Tibial artery (tissue), 4 donors: ENCODE data around the gene SSBP2.

Experiments
- DNase-seq, 2 donors: peaks; one replicate each; pipeline ENCODE4 v3.0.0-alpha.2; 2019
- H3K27ac ChIP-seq, 2 donors: fragments of 200-600 bp; sonication (generic) in 1 of 2; 1 replicate in 1 of 2; 2 replicates in 1 of 2; pipeline ENCODE4 v1.5.1; 2018 to 2019; ENCODE audit warnings: mild to moderate bottlenecking in 1 of 2
- H3K27me3 ChIP-seq, 2 donors: fragments of 200-600 bp; sonication (generic) in 1 of 2; one replicate each; pipeline versions ENCODE4 v1.5.1 to v1.6.0; 2016 to 2019
- H3K36me3 ChIP-seq, 3 donors: fragments of 200-600 bp; sonication (generic) in 2 of 3; one replicate each; pipeline ENCODE4 v1.5.1; 2016 to 2019; ENCODE audit warnings: mild to moderate bottlenecking in 2 of 3
- H3K4me1 ChIP-seq, 4 donors: fragments of 200-600 bp; sonication (generic) in 2 of 4; 1 replicate in 3 of 4; 2 replicates in 1 of 4; pipeline ENCODE4 v1.5.1; 2016 to 2019
- H3K4me3 ChIP-seq, 2 donors: fragments of 200-600 bp; sonication (generic) in 1 of 2; 1 replicate in 1 of 2; 2 replicates in 1 of 2; pipeline ENCODE4 v1.5.1; 2018 to 2019; ENCODE audit warnings: mild to moderate bottlenecking in 2 of 2
- H3K9me3 ChIP-seq, 3 donors: fragments of 200-600 bp; sonication (generic) in 1 of 3; one replicate each; pipeline ENCODE4 v1.5.1; 2016 to 2019
- CTCF ChIP-seq, 2 experiments: fragments of 200-600 bp in 1 of 2; fragments of 450-650 bp in 1 of 2; IDR thresholded peaks; one replicate each; pipeline ENCODE4 v1.5.1; 2017 to 2019; ENCODE audit warnings: antibody characterized with exemption in 2 of 2, mild to moderate bottlenecking in 1 of 2, moderate library complexity in 1 of 2
- intact Hi-C: fragments of 100-400 bp; cut with DNase I; formaldehyde crosslinking; loops from one replicate; pipeline ENCODE4 v1.15.0; 2023; ENCODE audit warnings: low total_unique reads

SSBP2 gene

GRCh38 chr5:81750308-81751008 lies 439 bp downstream of the SSBP2 start:
- Histone ChIP-seq H3K4me1 (peaks cover 0 to 78% (median 41%) of the 10 kb centered on the region in 4 donors), H3K27ac (peak overlapping the region; percentile 95 to 98), H3K4me3 (peak overlapping the region; percentile 94 to 99), H3K36me3 (no peaks in the 10 kb centered on the region), H3K9me3 (no peaks in the 10 kb centered on the region), H3K27me3 (no peaks in the 10 kb centered on the region)
- intact Hi-C loops: loop anchor here (1.0 to 10.0 kb wide), 3 partner anchors 37 to 224 kb away; partner anchors contain the start of gene ATG10
- DNase-seq: no peak
- TF ChIP-seq CTCF (IDR thresholded peaks at IDR 0.05): no peak

DNA sequence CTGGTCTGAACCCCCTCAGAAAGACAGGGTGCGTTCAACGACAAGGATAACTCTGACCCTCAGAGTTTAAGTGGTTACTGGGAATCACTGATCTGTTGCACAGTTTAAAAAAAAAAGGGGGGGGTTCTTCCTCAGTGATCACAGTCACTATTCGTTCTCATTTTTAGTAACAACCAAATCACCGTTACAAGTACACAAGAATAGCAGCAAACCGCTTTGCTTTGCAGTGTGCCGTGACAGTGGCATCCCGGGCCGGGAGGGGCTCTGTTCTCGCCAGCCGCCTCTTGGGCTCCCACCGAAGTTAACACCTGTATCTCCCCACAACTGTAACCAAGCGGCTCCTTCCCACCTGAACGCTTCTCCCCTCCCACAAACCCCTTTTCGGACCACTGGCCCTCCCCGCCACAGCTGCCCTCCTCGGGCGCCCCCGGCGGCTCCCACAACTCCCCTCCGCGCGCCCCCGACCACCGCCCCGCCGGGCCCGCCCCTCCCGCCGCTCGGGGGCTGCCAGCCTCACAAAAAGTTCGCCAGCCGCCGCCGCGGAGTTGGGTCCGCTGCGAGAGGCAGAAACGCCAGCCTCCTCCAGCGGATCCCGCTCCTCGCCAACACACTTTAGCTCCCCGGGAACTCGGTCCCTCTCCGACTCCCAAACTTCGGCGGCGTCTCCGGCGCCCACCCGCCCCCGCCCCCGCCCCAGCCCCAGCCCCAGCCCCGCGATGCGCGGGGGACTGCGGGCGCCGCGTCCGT lies 1.2 kb downstream of the SSBP2 start:
- Histone ChIP-seq H3K4me1 (peaks cover 0 to 78% (median 37%) of the 10 kb centered on the region in 4 donors), H3K36me3 (no peaks in the 10 kb centered on the region), H3K4me3 (peak overlapping the region; percentile 94 to 99), H3K27ac (peak overlapping the region; percentile 95 to 98), H3K27me3 (no peaks in the 10 kb centered on the region), H3K9me3 (no peaks in the 10 kb centered on the region)
- TF ChIP-seq CTCF (IDR thresholded peaks at IDR 0.05): no peak
- intact Hi-C loops: loop anchor here (2.0 to 10.0 kb wide), 4 partner anchors 38 to 325 kb away; partner anchors contain the start of gene ATG10
- DNase-seq: peak; percentile 55 to 70

GRCh38 chr5:81749192-81749560 lies 1.7 kb downstream of the SSBP2 start:
- intact Hi-C loops: loop anchor here (2.0 to 10.0 kb wide), 2 partner anchors 242 to 324 kb away; no protein-coding TSS in a partner anchor
- DNase-seq: no peak
- Histone ChIP-seq H3K9me3 (no peaks in the 10 kb centered on the region), H3K36me3 (no peaks in the 10 kb centered on the region), H3K27ac (peak overlapping the region; percentile 95 to 98), H3K4me1 (peaks cover 0 to 77% (median 38%) of the 10 kb centered on the region in 4 donors), H3K27me3 (no peaks in the 10 kb centered on the region), H3K4me3 (peak overlapping the region; percentile 94 to 99)
- no peak for TF ChIP-seq CTCF (IDR thresholded peaks at IDR 0.05)

GRCh38 chr5:81748556-81748955 lies 2.3 kb downstream of the SSBP2 start:
- intact Hi-C loops: loop anchor here (2.0 to 10.0 kb wide), 2 partner anchors 242 to 324 kb away; no protein-coding TSS in a partner anchor
- no peak for DNase-seq
- peak overlapping the region; percentile 95 to 98 for H3K27ac ChIP-seq
- peaks cover 0 to 70% (median 33%) of the 10 kb centered on the region in 4 donors for H3K4me1 ChIP-seq
- no peak for TF ChIP-seq CTCF (IDR thresholded peaks at IDR 0.05)
- H3K36me3 ChIP-seq: no peaks in the 10 kb centered on the region
- H3K9me3 ChIP-seq: no peaks in the 10 kb centered on the region
- H3K27me3 ChIP-seq: no peaks in the 10 kb centered on the region
- H3K4me3 ChIP-seq: peak overlapping the region; percentile 94 to 99

- H3K4me1 ChIP-seq: peaks cover 0 to 55% (median 29%) of the 10 kb centered on the region in 4 donors
- no peaks in the 10 kb centered on the region for H3K36me3 ChIP-seq
- no peak overlapping the region for H3K4me3 ChIP-seq
- no peak for TF ChIP-seq CTCF (IDR thresholded peaks at IDR 0.05)
- intact Hi-C loops: loop anchor here (10.0 kb wide), 1 partner anchor 322 kb away; no protein-coding TSS in a partner anchor
- no peaks in the 10 kb centered on the region for H3K27me3 ChIP-seq
- DNase-seq: no peak
- no peak overlapping the region for H3K27ac ChIP-seq
- no peaks in the 10 kb centered on the region for H3K9me3 ChIP-seq
These were observed 3.9 kb downstream of the SSBP2 start for GRCh38 chr5:81747030-81747429.
